Middle frontal gyrus (tissue), 1 donor: ENCODE results near the gene UNC93B1.
"Not testable (repeated sequence)": the region's sequence is repeated elsewhere in the genome, so short reads cannot be mapped to it uniquely, and the experiment has no call there.

ENCODE experiments used
- DNase-seq: peaks from one replicate; pipeline ENCODE4 v3.0.0-alpha.2; 2015; ENCODE audit warnings: low spot score; ENCODE audit errors: extremely low spot score

Gene UNC93B1

GRCh38 chr11:67943406-67943805, 60.5 kb downstream of the UNC93B1 start:
- DNase-seq = not testable (repeated sequence)
